ENCODE results near the gene MRFAP1. TPM values are rescaled to one million over a fixed set of nuclear protein-coding genes. Genes with fewer than 3 reads are reported as not detected.

The MRFAP1 gene
- total and polyA plus RNA-seq, 10 of the 15 experiments (the other 5 are each of a cell fraction or from before 2014, with no cell fraction given), result 18.7 to 105 (median 80.8) TPM

GRCh38 chr4:6610856-6611430 is 29.5 kb upstream of the MRFAP1 start (continued):
- TF ChIP-seq, protein P1, sequence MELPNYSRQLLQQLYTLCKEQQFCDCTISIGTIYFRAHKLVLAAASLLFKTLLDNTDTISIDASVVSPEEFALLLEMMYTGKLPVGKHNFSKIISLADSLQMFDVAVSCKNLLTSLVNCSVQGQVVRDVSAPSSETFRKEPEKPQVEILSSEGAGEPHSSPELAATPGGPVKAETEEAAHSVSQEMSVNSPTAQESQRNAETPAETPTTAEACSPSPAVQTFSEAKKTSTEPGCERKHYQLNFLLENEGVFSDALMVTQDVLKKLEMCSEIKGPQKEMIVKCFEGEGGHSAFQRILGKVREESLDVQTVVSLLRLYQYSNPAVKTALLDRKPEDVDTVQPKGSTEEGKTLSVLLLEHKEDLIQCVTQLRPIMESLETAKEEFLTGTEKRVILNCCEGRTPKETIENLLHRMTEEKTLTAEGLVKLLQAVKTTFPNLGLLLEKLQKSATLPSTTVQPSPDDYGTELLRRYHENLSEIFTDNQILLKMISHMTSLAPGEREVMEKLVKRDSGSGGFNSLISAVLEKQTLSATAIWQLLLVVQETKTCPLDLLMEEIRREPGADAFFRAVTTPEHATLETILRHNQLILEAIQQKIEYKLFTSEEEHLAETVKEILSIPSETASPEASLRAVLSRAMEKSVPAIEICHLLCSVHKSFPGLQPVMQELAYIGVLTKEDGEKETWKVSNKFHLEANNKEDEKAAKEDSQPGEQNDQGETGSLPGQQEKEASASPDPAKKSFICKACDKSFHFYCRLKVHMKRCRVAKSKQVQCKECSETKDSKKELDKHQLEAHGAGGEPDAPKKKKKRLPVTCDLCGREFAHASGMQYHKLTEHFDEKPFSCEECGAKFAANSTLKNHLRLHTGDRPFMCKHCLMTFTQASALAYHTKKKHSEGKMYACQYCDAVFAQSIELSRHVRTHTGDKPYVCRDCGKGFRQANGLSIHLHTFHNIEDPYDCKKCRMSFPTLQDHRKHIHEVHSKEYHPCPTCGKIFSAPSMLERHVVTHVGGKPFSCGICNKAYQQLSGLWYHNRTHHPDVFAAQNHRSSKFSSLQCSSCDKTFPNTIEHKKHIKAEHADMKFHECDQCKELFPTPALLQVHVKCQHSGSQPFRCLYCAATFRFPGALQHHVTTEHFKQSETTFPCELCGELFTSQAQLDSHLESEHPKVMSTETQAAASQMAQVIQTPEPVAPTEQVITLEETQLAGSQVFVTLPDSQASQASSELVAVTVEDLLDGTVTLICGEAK (IDR thresholded peaks at IDR 0.05; ENCODE audit: borderline replicate concordance), result no peak

DNA sequence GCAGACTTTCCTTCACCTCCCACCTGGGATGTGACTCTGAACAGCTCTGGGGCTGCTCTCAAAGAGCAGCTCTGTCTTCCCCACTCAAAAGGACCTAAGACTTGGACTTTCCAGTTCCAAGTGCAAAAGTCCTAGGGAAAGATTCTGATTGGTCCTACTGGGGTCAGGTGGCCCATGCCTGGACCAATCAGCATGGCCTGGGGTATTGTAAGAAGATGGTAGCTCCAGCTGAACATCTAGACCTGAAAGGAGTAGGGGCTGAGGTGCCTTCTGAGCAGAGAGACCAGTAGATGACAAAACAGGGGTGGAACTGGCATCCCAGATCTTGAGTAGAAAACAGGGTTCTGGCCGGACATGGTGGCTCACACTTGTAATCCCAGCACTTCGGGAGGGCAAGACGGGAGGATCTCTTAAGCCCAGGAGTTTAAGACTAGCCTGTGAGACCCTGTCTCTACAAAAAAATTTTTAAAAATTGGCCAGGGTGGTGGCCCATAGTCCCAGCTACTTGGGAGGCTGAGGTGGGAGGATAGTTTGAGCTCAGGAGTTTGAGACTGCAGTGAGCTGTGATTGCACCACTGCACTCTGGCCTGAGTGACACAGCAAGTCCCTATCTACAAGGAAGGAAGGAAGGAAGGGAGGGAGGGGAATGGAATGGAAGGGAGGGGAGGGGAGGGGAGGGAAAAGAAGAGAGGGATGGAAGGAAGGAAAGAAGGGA is 27.4 kb upstream of the MRFAP1 start:
- intact Hi-C loops (cut with micrococcal nuclease; ENCODE audit: unreplicated experiment), result no loop called here
- in situ Hi-C loops (cut with MboI), result no loop called here
- POLR2A ChIA-PET, result no interaction called here
- no peaks in the 10 kb centered on the region for H3K27me3 ChIP-seq (replicated peaks in 1 of 2; ENCODE audit: control insufficient read depth in 2 of 2, insufficient read depth in 2 of 2, low read length in 1 of 2)
- RAD21 ChIA-PET (ENCODE audit: unreplicated experiment), result no interaction called here
- H2AFZ ChIP-seq (ENCODE audit: control insufficient read depth, low read depth, low read length), result no peak overlapping the region
- SMC1A ChIA-PET (ENCODE audit: uncharacterized antibody, unreplicated experiment), result interaction anchor here (0.6 to 0.9 kb wide), 2 partner anchors 25 to 476 kb away, joined by 3 read pairs; no protein-coding TSS in a partner anchor
- no peak overlapping the region for H3K27ac ChIP-seq (ENCODE audit: control insufficient read depth, insufficient read depth)
- H3K4me1 ChIP-seq (ENCODE audit: control insufficient read depth, insufficient read depth, low read length), result no peaks in the 10 kb centered on the region
- ATAC-seq, result no peak
- no peak for DNase-seq (ENCODE audit: low read depth, low spot score)
- H3K9me3 ChIP-seq (replicated peaks; ENCODE audit: control insufficient read depth, insufficient read depth, low read length), result no peaks in the 10 kb centered on the region; the same call in 2 of the 3 replicates
- FAIRE-seq, result no peak
- H3K79me2 ChIP-seq (ENCODE audit: control insufficient read depth, insufficient read depth, low read length), result no peaks in the 10 kb centered on the region
- no TSS peak for BruUV-seq (replicated peaks)
- H3K36me3 ChIP-seq (ENCODE audit: control insufficient read depth in 2 of 2, insufficient read depth in 2 of 2, low read length in 1 of 2), result peaks cover 8 to 10% of the 10 kb centered on the region in 2 experiments
- WGBS (ENCODE audit: insufficient coverage, insufficient replicate concordance, low lambda C conversion rate, missing lambda C conversion rate), result 91% methylated on average over 3 of the region's 3 CpGs
- no peak overlapping the region for H3K4me3 ChIP-seq
- no peak overlapping the region for H3K4me2 ChIP-seq (ENCODE audit: control insufficient read depth, insufficient read depth)
- CTCF ChIA-PET, result no interaction called here
- TF ChIP-seq REST (IDR thresholded peaks at IDR 0.05; ENCODE audit: low read depth, low read length), result no peak
- no peak for TF ChIP-seq KLF5 (IDR thresholded peaks at IDR 0.05; ENCODE audit: partially characterized antibody)
- no peak for TF ChIP-seq BHLHE40 (IDR thresholded peaks at IDR 0.05; ENCODE audit: borderline replicate concordance in 1 of 2, low read depth in 2 of 2, low read length in 1 of 2)
- no peak for TF ChIP-seq E4F1 (IDR thresholded peaks at IDR 0.05; ENCODE audit: borderline replicate concordance, partially characterized antibody)
- no peak for TF ChIP-seq ZNF622 (IDR thresholded peaks at IDR 0.05)
- TF ChIP-seq NFYB (IDR thresholded peaks at IDR 0.05; ENCODE audit: insufficient read depth, low read depth, low read length), result peak; percentile 65
- TF ChIP-seq POLR2A (IDR thresholded peaks at IDR 0.05; ENCODE audit: low read depth, low read length), result no peak
- TF ChIP-seq, protein P2, sequence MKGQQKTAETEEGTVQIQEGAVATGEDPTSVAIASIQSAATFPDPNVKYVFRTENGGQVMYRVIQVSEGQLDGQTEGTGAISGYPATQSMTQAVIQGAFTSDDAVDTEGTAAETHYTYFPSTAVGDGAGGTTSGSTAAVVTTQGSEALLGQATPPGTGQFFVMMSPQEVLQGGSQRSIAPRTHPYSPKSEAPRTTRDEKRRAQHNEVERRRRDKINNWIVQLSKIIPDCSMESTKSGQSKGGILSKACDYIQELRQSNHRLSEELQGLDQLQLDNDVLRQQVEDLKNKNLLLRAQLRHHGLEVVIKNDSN (IDR thresholded peaks at IDR 0.05; ENCODE audit: borderline replicate concordance, extremely low read length, insufficient read depth, low read depth, low read length), result peak; percentile 31
- H3K9ac ChIP-seq (ENCODE audit: control insufficient read depth, insufficient read depth, low read length), result no peak overlapping the region
- no peaks in the 10 kb centered on the region for H4K20me1 ChIP-seq (ENCODE audit: control insufficient read depth, insufficient read depth)

Measured in GM12878 (cell line).